HG02678 (cell line): ENCODE measurements around the gene LETMD1.
"Not testable (repeated sequence)": the region's sequence is repeated elsewhere in the genome, so short reads cannot be mapped to it uniquely, and the experiment has no call there.

Experiments used
- ATAC-seq: cut with Tn5 transposase; IDR thresholded peaks from one replicate; pipeline ENCODE4 v1.9.1; 2021; ENCODE audit warnings: mild to moderate bottlenecking, moderate library complexity; ENCODE audit not compliant: unreplicated experiment

Gene LETMD1

GRCh38 chr12:51076236-51076930 is 28.3 kb downstream of the LETMD1 start:
- ATAC-seq = no peak

GRCh38 chr12:51077930-51078329 is 29.8 kb downstream of the LETMD1 start:
- no peak for ATAC-seq

DNA sequence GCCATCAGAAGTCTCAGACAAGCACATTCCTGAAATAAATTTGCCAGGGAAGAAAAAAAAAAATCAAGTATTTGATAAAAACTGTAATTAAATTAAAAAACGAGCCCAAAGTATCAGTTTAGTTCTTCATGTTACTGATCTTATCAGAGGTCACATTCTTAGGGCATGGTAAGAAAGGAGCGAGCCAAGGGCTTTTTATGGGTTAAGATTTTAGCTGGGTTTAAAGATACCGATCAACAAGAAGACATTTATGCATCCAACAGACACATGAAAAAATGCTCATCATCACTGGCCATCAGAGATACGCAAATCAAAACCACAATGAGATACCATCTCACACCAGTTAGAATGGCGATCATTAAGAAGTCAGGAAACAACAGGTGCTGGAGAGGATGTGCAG is 30.2 kb downstream of the LETMD1 start:
- not testable (repeated sequence) for ATAC-seq

- ATAC-seq = not testable (repeated sequence)
Observed at GRCh38 chr12:51078866-51079265, 30.7 kb downstream of the LETMD1 start.

- ATAC-seq = no peak
Observed at GRCh38 chr12:51080136-51080535, 32.0 kb downstream of the LETMD1 start.

DNA sequence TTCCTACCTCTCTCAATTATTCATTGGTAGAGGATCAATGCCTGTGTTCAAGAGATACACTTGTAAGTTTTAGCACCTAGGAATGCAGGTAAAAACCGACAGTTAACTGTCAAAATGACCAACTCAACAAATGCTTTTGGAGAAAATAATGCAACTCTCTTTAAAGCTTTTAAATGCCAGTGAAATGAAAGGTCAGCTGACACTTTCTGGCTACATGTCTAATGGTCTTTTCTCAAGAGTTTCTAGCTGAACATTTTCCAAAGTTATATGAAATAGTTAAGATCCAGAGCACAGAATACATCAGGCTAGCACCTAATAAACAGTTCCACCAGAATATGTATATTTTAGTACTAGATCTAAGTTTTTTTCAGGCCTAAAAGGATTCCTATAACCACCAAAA is 33.3 kb downstream of the LETMD1 start:
- no peak for ATAC-seq

DNA sequence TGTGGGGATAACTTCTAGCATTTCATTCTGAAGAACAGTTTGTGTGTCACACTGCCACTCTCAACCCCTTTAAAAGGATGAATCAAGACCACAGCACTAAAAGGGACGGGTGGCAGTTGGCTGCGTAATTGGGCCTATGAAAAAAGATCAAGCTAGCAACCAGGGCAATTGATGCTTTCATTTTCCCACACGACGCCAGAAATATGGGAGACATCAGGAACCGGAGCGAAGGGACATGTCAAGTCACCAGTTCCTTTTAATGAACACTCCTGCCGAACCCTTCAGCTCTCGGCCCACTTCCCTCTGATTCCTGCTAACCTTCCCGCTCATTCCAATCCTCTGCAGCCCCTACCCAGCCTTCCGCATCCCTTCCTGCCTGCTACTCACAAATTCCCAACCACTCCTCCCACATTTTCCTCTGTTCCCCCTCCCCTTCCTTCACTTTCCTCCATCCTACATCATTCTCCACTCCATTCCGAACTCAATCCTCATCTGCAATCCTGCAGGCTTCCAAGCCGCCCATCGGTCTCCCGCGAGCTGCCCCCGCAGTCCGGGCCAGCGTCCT is 34.5 kb downstream of the LETMD1 start:
- ATAC-seq = no peak

- peak; percentile 98 for ATAC-seq
Observed at GRCh38 chr12:51083126-51083833, 35.2 kb downstream of the LETMD1 start, which contains the start of gene CSRNP2. TSS of gene CSRNP2 (minus strand) at chr12:51083596. CDS start at chr12:51076561, 7,035 bp downstream.

- ATAC-seq = no peak
Observed at GRCh38 chr12:51085757-51086156, 37.6 kb downstream of the LETMD1 start.

DNA sequence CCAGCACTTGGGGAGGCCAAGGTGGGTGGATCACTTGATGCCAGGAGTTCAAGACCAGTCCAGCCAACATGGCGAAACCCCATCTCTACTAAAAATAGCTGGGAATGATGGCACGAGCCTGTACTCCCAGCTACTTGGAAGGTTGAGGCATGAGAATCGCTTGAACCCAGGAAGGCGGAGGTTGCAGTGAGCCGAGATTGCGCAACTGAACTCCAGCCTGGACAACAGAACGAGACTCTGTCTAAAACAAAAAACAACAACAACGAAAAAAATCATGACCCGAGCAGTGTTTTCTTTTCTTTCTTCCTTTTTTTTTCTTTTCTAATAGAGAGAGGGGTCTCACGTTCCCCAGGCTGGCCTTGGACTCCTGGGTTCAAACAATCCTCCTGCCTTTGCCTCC is 38.8 kb downstream of the LETMD1 start:
- ATAC-seq = no peak

DNA sequence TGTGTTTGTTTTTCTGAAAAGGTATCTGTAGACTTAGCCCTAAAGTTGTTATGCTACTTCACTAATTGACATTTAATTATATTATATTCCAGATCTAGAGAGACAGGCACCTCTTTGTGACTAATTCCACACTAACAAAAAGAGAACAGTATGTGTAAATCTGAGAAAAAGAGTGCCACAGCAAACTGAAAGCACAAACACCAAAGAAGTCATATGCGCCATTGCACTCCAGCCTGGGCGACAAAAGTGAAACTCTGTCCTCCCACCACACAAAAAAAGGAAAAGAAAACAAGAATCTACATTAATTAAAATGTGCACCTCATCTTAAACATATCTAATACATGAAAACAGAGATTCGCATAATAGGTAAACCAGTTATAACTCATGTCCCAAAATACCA is 39.7 kb downstream of the LETMD1 start:
- no peak for ATAC-seq

- no peak for ATAC-seq
Observed at GRCh38 chr12:51090705-51091229, 42.6 kb downstream of the LETMD1 start.

- no peak for ATAC-seq
Observed at GRCh38 chr12:51098611-51099010, 50.5 kb downstream of the LETMD1 start.

- ATAC-seq = no peak
Observed at GRCh38 chr12:51103977-51104376, 55.9 kb downstream of the LETMD1 start.

- no peak for ATAC-seq
Observed at GRCh38 chr12:51108136-51108535, 60.0 kb downstream of the LETMD1 start.
